Measurements from ENCODE around the gene BICRA. TPM values are rescaled to one million over a fixed set of nuclear protein-coding genes. Genes with fewer than 3 reads are reported as not detected.
"Not testable (repeated sequence)": the region's sequence is repeated elsewhere in the genome, so short reads cannot be mapped to it uniquely, and the experiment has no call there.

The BICRA gene
- polyA plus RNA-seq, 3 donors = 0.08 to 4.6 TPM; not detected in 1

DNA sequence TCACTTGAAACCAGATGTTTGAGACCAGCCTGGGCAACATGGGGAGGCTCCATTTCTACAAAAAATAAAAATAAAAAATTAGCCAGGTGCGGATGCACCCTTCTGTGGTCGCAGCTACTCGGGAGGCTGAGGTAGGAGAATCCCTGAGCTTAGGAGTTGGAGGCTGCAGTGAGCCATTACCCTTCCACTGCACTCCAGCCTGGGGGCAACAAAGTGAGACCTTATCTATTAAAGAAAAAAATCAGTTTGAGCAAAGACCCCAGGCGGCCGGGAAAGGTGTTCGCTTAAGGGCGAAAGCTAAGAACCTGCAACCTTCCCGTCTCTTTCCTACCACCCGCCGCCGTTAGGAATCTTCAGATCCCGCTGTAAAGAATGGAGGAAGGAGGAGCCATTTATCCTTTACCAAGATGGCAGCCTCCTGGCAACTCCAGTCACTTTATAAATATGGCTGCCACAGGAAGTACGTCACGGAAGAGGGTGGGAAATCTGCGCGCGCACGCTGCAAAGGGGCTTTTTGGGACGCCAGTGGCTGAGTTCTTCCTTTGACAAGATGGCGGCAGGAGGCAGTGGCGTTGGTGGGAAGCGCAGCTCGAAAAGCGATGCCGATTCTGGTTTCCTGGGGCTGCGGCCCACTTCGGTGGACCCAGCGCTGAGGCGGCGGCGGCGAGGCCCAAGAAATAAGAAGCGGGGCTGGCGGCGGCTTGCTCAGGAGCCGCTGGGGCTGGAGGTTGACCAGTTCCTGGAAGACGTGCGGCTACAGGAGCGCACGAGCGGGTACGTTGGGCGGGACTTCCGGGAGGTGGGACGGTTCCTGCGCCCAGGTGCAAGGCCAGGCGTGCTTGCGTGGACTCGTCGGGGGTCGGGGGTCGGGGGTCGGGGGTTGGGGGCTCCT lies 136.3 kb downstream of the BICRA start, which contains the start of gene NOP53:
TSS of gene NOP53 (plus strand) at position 537 of the 892 bp plus-strand sequence. CDS start at position 551, 14 bp downstream.
- H3K27ac Mint-ChIP-seq = peak within 1 kb of the TSS; percentile 95 to 100 (median 99)
- peak within 1 kb of the TSS; percentile 94 to 96 for H3K4me3 Mint-ChIP-seq
- Histone ChIP-seq H3K79me2 (ENCODE audit: insufficient read depth, low read length) (peaks cover 44% of the 10 kb centered on the region), H3K36me3 (replicated peaks in 1 of 2; ENCODE audit: control insufficient read depth in 1 of 2, insufficient read depth in 2 of 2, low read length in 2 of 2) (peaks cover 20 to 36% of the 10 kb centered on the region in 2 donors), H3K4me2 (replicated peaks; ENCODE audit: extremely low read depth, low read length, poor library complexity, severe bottlenecking) (peak within 1 kb of the TSS; percentile 72), H3K4me3 (replicated peaks in 1 of 3; ENCODE audit: low read depth in 2 of 3, low read length in 3 of 3) (peak within 1 kb of the TSS; percentile 72 to 85 (median 82)), H3K4me1 (ENCODE audit: control insufficient read depth in 1 of 2, insufficient read depth in 2 of 2, low read length in 2 of 2) (peaks cover 34 to 46% of the 10 kb centered on the region in 2 donors), H3K27me3 (ENCODE audit: control insufficient read depth in 2 of 2, insufficient read depth in 2 of 2, low read length in 2 of 2) (no peaks in the 10 kb centered on the region), H2AFZ (ENCODE audit: insufficient read depth, low read depth, low read length, poor library complexity, severe bottlenecking) (peak within 1 kb of the TSS; percentile 85), H3K27ac (ENCODE audit: low read depth in 1 of 2, low read length in 2 of 2) (peak within 1 kb of the TSS; percentile 81 to 94), H3K9me3 (replicated peaks in 1 of 2; ENCODE audit: control insufficient read depth in 1 of 2, insufficient read depth in 1 of 2, low read length in 2 of 2) (no peaks in the 10 kb centered on the region), H3K9ac (ENCODE audit: insufficient read depth, low read length, poor library complexity, severe bottlenecking) (peak within 1 kb of the TSS; percentile 96), H4K20me1 (ENCODE audit: insufficient read depth, low read length) (peaks cover 32% of the 10 kb centered on the region)
- H3K36me3 Mint-ChIP-seq = peaks cover 23 to 36% of the 10 kb centered on the region in 2 donors
- peak; percentile 95 to 97 (median 96) for DNase-seq
- 2% methylated on average over 34 of the region's 53 CpGs for WGBS (ENCODE audit: insufficient coverage)
- peaks cover 3 to 7% (median 4%) of the 10 kb centered on the region in 3 donors for H3K27me3 Mint-ChIP-seq (ENCODE audit: low read depth in 3 of 3)
- intact Hi-C loops (cut with micrococcal nuclease) = loop anchor here in 1 of 2 donors (10.0 kb wide), 2 partner anchors 230 to 470 kb away; partner anchors contain the start of genes INAFM1 and NAPA
- peaks cover 33% of the 10 kb centered on the region for H3K4me1 Mint-ChIP-seq
- TF ChIP-seq, protein P1, sequence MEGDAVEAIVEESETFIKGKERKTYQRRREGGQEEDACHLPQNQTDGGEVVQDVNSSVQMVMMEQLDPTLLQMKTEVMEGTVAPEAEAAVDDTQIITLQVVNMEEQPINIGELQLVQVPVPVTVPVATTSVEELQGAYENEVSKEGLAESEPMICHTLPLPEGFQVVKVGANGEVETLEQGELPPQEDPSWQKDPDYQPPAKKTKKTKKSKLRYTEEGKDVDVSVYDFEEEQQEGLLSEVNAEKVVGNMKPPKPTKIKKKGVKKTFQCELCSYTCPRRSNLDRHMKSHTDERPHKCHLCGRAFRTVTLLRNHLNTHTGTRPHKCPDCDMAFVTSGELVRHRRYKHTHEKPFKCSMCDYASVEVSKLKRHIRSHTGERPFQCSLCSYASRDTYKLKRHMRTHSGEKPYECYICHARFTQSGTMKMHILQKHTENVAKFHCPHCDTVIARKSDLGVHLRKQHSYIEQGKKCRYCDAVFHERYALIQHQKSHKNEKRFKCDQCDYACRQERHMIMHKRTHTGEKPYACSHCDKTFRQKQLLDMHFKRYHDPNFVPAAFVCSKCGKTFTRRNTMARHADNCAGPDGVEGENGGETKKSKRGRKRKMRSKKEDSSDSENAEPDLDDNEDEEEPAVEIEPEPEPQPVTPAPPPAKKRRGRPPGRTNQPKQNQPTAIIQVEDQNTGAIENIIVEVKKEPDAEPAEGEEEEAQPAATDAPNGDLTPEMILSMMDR (IDR thresholded peaks at IDR 0.05) = no peak
- peaks cover 0 to 2% (median 0%) of the 10 kb centered on the region in 7 donors for H3K9me3 Mint-ChIP-seq

DNA sequence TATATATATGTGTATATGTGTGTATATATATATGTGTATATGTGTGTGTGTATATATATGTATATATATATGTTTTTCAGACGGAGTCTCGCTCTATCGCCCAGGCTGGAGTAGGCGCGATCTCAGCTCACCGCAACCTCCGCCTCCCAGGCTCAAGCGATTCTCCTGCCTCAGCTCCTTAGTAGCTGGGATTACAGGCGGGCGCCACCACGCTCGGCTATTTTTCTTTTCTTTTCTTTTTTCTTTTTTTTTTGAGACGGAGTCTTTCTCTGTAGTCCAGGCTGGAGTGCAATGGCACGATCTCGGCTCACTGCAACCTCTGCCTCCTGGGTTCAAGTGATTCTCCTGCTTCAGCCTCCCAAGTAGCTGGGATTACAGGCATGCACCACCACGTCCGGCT lies 137.2 kb downstream of the BICRA start:
- H3K9ac ChIP-seq (ENCODE audit: insufficient read depth, low read length, poor library complexity, severe bottlenecking); H3K27me3 ChIP-seq (ENCODE audit: control insufficient read depth in 2 of 2, insufficient read depth in 2 of 2, low read length in 2 of 2); DNase-seq; H3K27me3 Mint-ChIP-seq (ENCODE audit: low read depth in 3 of 3); H3K9me3 Mint-ChIP-seq; H3K9me3 ChIP-seq (replicated peaks in 1 of 2; ENCODE audit: control insufficient read depth in 1 of 2, insufficient read depth in 1 of 2, low read length in 2 of 2); H2AFZ ChIP-seq (ENCODE audit: insufficient read depth, low read depth, low read length, poor library complexity, severe bottlenecking): not testable (repeated sequence)
- Histone ChIP-seq H3K4me1 (ENCODE audit: control insufficient read depth in 1 of 2, insufficient read depth in 2 of 2, low read length in 2 of 2) (peaks cover 34 to 46% of the 10 kb centered on the region in 2 donors), H3K4me2 (replicated peaks; ENCODE audit: extremely low read depth, low read length, poor library complexity, severe bottlenecking) (peak overlapping the region; percentile 72), H4K20me1 (ENCODE audit: insufficient read depth, low read length) (peaks cover 41% of the 10 kb centered on the region), H3K36me3 (replicated peaks in 1 of 2; ENCODE audit: control insufficient read depth in 1 of 2, insufficient read depth in 2 of 2, low read length in 2 of 2) (peaks cover 29 to 44% of the 10 kb centered on the region in 2 donors), H3K4me3 (replicated peaks in 1 of 3; ENCODE audit: low read depth in 2 of 3, low read length in 3 of 3) (peak overlapping the region; percentile 72 to 85 (median 82)), H3K79me2 (ENCODE audit: insufficient read depth, low read length) (peaks cover 47% of the 10 kb centered on the region), H3K27ac (ENCODE audit: low read depth in 1 of 2, low read length in 2 of 2) (peak overlapping the region in 1 of 2 donors; percentile 94)
- intact Hi-C loops (cut with micrococcal nuclease) = loop anchor here in 1 of 2 donors (10.0 kb wide), 2 partner anchors 231 to 471 kb away; partner anchors contain the start of genes INAFM1 and NAPA
- Mint-ChIP-seq H3K4me1 (peaks cover 33% of the 10 kb centered on the region), H3K27ac (peak overlapping the region in 5 of 7 donors; percentile 21 to 100 (median 97)), H3K36me3 (peaks cover 30 to 43% of the 10 kb centered on the region in 2 donors), H3K4me3 (peak overlapping the region; percentile 94 to 96)
- WGBS (ENCODE audit: insufficient coverage) = 84% methylated on average over 9 of the region's 17 CpGs

All from CD14-positive monocyte (primary cell).